ENCODE data around the gene TBRG1.

TBRG1 gene

DNA sequence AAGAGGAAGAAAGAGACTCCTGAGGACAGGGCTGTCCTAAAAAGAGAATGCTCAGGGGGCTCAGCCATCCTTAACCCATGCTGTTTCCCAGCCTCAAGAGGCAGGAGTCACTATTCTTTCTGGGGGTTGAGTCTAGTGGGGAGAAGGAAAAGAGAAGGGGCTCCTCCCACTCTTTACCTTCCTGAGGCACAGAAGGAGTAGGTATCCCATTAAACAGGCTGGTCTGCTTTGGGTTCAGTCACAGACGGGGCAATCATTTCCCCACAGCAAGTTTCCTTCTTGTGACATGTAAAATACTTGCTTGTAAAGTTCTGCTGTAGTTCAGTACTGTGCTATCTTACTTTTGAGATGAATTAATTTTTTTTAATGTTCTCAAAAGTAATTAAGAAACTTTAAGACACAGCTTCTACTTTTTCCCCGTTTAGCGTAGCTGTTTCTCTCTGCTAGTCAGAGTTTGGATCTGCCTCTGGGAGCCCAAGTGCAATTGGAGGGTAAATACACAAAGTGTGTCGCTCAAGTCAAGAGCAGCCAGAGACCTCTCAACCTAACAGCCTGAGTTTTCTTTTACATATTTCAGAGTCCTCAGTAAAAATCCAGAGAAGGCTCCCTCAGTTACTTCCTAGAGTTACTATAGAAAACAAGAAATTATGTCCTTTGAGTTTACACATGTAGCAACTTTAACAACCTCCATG, 37.8 kb upstream of the TBRG1 start:
- H3K4me3 ChIP-seq (ENCODE audit: low read depth, low read length): no peak overlapping the region
- DNase-seq (ENCODE audit: low read depth): no peak
- TF ChIP-seq, protein P1, sequence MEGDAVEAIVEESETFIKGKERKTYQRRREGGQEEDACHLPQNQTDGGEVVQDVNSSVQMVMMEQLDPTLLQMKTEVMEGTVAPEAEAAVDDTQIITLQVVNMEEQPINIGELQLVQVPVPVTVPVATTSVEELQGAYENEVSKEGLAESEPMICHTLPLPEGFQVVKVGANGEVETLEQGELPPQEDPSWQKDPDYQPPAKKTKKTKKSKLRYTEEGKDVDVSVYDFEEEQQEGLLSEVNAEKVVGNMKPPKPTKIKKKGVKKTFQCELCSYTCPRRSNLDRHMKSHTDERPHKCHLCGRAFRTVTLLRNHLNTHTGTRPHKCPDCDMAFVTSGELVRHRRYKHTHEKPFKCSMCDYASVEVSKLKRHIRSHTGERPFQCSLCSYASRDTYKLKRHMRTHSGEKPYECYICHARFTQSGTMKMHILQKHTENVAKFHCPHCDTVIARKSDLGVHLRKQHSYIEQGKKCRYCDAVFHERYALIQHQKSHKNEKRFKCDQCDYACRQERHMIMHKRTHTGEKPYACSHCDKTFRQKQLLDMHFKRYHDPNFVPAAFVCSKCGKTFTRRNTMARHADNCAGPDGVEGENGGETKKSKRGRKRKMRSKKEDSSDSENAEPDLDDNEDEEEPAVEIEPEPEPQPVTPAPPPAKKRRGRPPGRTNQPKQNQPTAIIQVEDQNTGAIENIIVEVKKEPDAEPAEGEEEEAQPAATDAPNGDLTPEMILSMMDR (IDR thresholded peaks at IDR 0.05; ENCODE audit: low read depth, low read length, missing control alignments): no peak

DNA sequence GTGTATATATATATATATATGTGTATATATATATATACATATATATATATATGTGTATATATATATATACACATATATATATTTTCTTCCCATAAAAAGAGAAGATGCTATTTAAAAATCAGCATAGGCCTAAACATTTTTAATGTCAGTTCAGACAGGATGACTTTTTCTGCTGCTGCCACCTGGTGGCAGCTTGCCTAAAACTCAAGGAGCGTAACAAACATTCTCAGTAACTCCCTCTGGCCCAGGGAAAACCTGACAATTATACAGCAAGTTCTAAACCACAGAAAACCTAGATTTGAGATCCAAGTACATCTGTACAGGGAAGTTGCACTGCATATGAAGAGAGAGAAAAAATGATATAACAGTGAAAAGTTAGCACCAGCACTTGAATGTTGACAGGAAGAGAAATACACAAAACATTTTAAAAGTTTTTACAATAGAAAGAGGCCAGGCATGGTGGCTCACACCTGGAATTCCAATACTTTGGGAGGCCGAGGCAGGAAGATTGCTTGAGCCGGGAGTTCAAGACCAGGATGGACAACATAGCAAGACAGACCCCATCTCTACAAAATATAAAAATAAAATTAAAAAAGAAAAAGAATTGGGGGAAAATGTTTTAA, 36.3 kb upstream of the TBRG1 start:
- DNase-seq (ENCODE audit: low read depth): no peak
- TF ChIP-seq, protein P1 (IDR thresholded peaks at IDR 0.05; ENCODE audit: low read depth, low read length, missing control alignments): peak; percentile 65
- no peak overlapping the region for H3K4me3 ChIP-seq (ENCODE audit: low read depth, low read length)

DNA sequence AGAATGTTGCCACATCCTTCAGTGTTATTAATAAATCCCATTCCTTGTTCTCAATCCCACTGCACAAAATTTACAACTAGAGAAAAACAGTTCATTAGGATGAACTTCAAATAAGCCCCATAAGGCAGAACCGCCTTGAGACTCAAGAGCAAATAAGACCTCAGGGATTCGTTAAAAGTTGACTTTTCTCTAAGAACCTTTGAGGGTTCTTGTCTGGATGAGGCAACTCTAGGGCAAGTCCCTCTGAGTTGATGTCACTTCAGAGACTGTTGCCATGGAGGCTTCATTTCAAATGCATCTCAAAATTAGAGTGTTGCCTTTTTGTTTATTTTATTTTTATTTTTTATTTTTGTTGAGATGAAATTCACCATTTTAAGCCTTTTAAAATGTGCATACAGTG, 31.2 kb upstream of the TBRG1 start:
- DNase-seq (ENCODE audit: low read depth): no peak
- no peak overlapping the region for H3K4me3 ChIP-seq (ENCODE audit: low read depth, low read length)
- TF ChIP-seq, protein P1 (IDR thresholded peaks at IDR 0.05; ENCODE audit: low read depth, low read length, missing control alignments): no peak

DNA sequence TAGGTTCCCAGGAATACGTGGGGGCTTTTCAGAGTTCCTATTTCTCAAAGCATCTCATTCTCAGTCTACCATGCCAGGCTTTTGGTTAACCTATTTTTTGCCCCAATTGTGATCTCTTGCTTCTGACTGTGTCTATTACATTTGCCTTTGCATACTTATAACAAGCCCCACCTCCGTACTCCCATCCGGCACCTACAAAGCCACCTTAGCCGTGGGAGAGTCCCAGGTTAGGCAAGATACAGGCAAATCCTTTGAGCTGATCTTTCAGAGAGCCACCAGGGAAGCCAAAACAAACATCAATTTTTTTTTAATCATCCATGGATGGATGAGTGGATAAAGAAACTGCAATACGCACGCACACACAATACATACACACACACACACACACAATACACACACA, 30.0 kb upstream of the TBRG1 start:
- no peak for DNase-seq (ENCODE audit: low read depth)
- H3K4me3 ChIP-seq (ENCODE audit: low read depth, low read length): no peak overlapping the region
- TF ChIP-seq, protein P1 (IDR thresholded peaks at IDR 0.05; ENCODE audit: low read depth, low read length, missing control alignments): no peak

DNA sequence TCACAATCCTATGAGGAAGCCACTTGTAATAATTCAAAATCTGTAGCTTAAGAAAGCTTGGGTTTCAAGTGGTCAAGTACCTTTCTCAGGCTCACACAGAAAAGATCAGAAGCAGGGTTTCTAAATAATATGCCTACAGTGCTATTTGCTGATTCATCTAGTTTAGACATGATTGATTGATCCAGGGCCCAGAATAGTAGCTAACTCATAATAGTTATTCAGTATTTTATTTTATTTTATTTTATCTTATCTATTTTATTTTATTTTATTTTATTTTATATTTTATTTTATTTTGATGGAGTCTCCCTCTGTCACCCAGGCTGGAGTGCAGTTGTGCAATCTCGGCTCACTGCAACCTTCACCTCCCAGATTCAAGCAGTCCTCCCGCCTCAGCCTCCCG, 27.4 kb upstream of the TBRG1 start:
- H3K4me3 ChIP-seq (ENCODE audit: low read depth, low read length): no peak overlapping the region
- DNase-seq (ENCODE audit: low read depth): no peak
- TF ChIP-seq, protein P1 (IDR thresholded peaks at IDR 0.05; ENCODE audit: low read depth, low read length, missing control alignments): no peak

GRCh38 chr11:124597626-124598025, 25.0 kb upstream of the TBRG1 start:
- DNase-seq (ENCODE audit: low read depth): no peak
- no peak overlapping the region for H3K4me3 ChIP-seq (ENCODE audit: low read depth, low read length)
- TF ChIP-seq, protein P1 (IDR thresholded peaks at IDR 0.05; ENCODE audit: low read depth, low read length, missing control alignments): no peak

All from GM12864 (cell line).